Naive thymus-derived CD4-positive, alpha-beta T cell (primary cell): ENCODE data around the gene FAM216B. TPM values are rescaled to one million over a fixed set of nuclear protein-coding genes. Genes with fewer than 3 reads are reported as not detected.

ENCODE experiments used
- ATAC-seq: fragments of 150-1000 bp; cut with Tn5 transposase; 2 replicates; pipeline ENCODE4 v1.10.0; 2021; ENCODE audit warnings: mild to moderate bottlenecking, moderate library complexity
- CTCF ChIA-PET: fragments of 350-600 bp; sonication (Branson Sonifier 250); formaldehyde crosslinking; loops from one replicate; lab custom pipeline; 2021; ENCODE audit warnings: antibody characterized with exemption; lab: Charles Lee
- POLR2A ChIA-PET: fragments of 350-600 bp; sonication (Branson Sonifier 250); formaldehyde crosslinking; loops from one replicate; lab custom pipeline; 2021; ENCODE audit warnings: antibody characterized with exemption, inconsistent platforms; lab: Charles Lee
- DNase-seq, 9 donors: peaks; one replicate each; pipeline versions ENCODE4 v3.0.0 to v3.0.0-alpha.2; 2020 to 2022; ENCODE audit warnings: mixed read lengths in 1 of 9
- H3K27ac ChIP-seq: one replicate; pipeline ENCODE4 v1.7.0; 2013; ENCODE audit warnings: mild to moderate bottlenecking, low read depth, low read length, moderate library complexity
- H3K27me3 ChIP-seq, 2 donors: one replicate each; pipeline ENCODE4 v1.7.0; 2013; ENCODE audit warnings: low read length in 2 of 2, mild to moderate bottlenecking in 2 of 2, moderate library complexity in 2 of 2; ENCODE audit not compliant: control insufficient read depth in 2 of 2, insufficient read depth in 2 of 2
- H3K36me3 ChIP-seq, 3 experiments: 1 replicate in 2 of 3; 2 replicates in 1 of 3; pipeline ENCODE4 v1.7.0; 2013; ENCODE audit warnings: low read length in 3 of 3, mild to moderate bottlenecking in 3 of 3, moderate library complexity in 1 of 3; ENCODE audit not compliant: insufficient read depth in 3 of 3, control insufficient read depth in 2 of 3
- H3K4me1 ChIP-seq, 2 donors: one replicate each; pipeline ENCODE4 v1.7.0; 2013; ENCODE audit warnings: low read length in 2 of 2, mild to moderate bottlenecking in 2 of 2, moderate library complexity in 1 of 2; ENCODE audit not compliant: control insufficient read depth in 2 of 2, insufficient read depth in 2 of 2
- H3K4me3 ChIP-seq: 2 replicates; pipeline ENCODE4 v1.7.0; 2013; ENCODE audit warnings: mild to moderate bottlenecking, low read length
- H3K9me3 ChIP-seq, 3 experiments: 1 replicate in 2 of 3; 2 replicates in 1 of 3; pipeline ENCODE4 v1.7.0; 2013; ENCODE audit warnings: low read length in 3 of 3; ENCODE audit not compliant: control insufficient read depth in 2 of 3
- H3K27ac Mint-ChIP-seq, 9 donors: one replicate each; pipeline ENCODE4 v1.8.0; 2020 to 2022; ENCODE audit warnings: mixed read lengths in 9 of 9, mild to moderate bottlenecking in 8 of 9, moderate library complexity in 5 of 9, inconsistent platforms in 2 of 9
- H3K27me3 Mint-ChIP-seq, 5 donors: one replicate each; pipeline ENCODE4 v1.8.0; 2021 to 2022; ENCODE audit warnings: mixed read lengths in 5 of 5, mild to moderate bottlenecking in 1 of 5
- H3K36me3 Mint-ChIP-seq, 5 donors: one replicate each; pipeline ENCODE4 v1.8.0; 2020 to 2022; ENCODE audit warnings: mixed read lengths in 5 of 5, mild to moderate bottlenecking in 3 of 5, inconsistent platforms in 1 of 5
- H3K4me1 Mint-ChIP-seq, 7 donors: one replicate each; pipeline ENCODE4 v1.8.0; 2020 to 2022; ENCODE audit warnings: mixed read lengths in 7 of 7, mild to moderate bottlenecking in 3 of 7, inconsistent platforms in 1 of 7
- H3K4me3 Mint-ChIP-seq, 10 donors: one replicate each; pipeline ENCODE4 v1.8.0; 2020 to 2022; ENCODE audit warnings: mild to moderate bottlenecking in 10 of 10, mixed read lengths in 10 of 10, moderate library complexity in 6 of 10, inconsistent platforms in 2 of 10
- H3K9me3 Mint-ChIP-seq, 11 donors: one replicate each; pipeline ENCODE4 v1.8.0; 2020 to 2022; ENCODE audit warnings: mixed read lengths in 11 of 11, mild to moderate bottlenecking in 4 of 11, inconsistent platforms in 1 of 11, moderate library complexity in 1 of 11
- intact Hi-C, 2 donors: fragments of 100-400 bp; cut with micrococcal nuclease; formaldehyde crosslinking; loops; one replicate each; pipeline ENCODE4 v1.15.1; 2023
- polyA plus RNA-seq, 2 donors: library from polyadenylated mRNA; unstranded; fragments of 300-500 nt; fragmentation: Illumina TruSeq; gene quantifications; one replicate each; pipeline ENCODE4 v1.2.3, GENCODE V29; 2021
- total RNA-seq, 6 experiments: library from RNA in 5 of 6; stranded (reverse) in 5 of 6; gene quantifications; 1 replicate in 5 of 6; 2 replicates in 1 of 6; pipeline ENCODE4 v1.2.3 and lab custom pipeline; 2021 to 2026

Gene FAM216B
- total and polyA plus RNA-seq, 7 experiments from 2014 or later, result not detected

GRCh38 chr13:42757678-42758420 is 23.5 kb upstream of the FAM216B start:
- ATAC-seq, result no peak
- no peak overlapping the region for H3K4me3 ChIP-seq
- no peaks in the 10 kb centered on the region for H3K4me1 ChIP-seq
- intact Hi-C loops, result no loop called here
- Mint-ChIP-seq H3K4me1 (peaks cover 0 to 2% (median 0%) of the 10 kb centered on the region in 7 donors), H3K27ac (no peak overlapping the region), H3K4me3 (no peak overlapping the region), H3K27me3 (peaks cover 3 to 20% (median 8%) of the 10 kb centered on the region in 5 donors), H3K9me3 (peaks cover 0 to 2% (median 0%) of the 10 kb centered on the region in 11 donors), H3K36me3 (no peaks in the 10 kb centered on the region)
- H3K27ac ChIP-seq, result no peak overlapping the region
- no peaks in the 10 kb centered on the region for H3K27me3 ChIP-seq
- no peaks in the 10 kb centered on the region for H3K36me3 ChIP-seq
- no peak for DNase-seq
- ChIA-PET POLR2A (no interaction called here), CTCF (no interaction called here)
- H3K9me3 ChIP-seq, result no peaks in the 10 kb centered on the region

GRCh38 chr13:42758515-42758914 is 22.9 kb upstream of the FAM216B start:
- no peak overlapping the region for H3K4me3 ChIP-seq
- no peak overlapping the region for H3K27ac ChIP-seq
- no peaks in the 10 kb centered on the region for H3K36me3 ChIP-seq
- Mint-ChIP-seq H3K36me3 (no peaks in the 10 kb centered on the region), H3K27me3 (peaks cover 3 to 20% (median 8%) of the 10 kb centered on the region in 5 donors), H3K27ac (no peak overlapping the region), H3K4me1 (peaks cover 0 to 2% (median 0%) of the 10 kb centered on the region in 7 donors), H3K4me3 (no peak overlapping the region), H3K9me3 (peaks cover 0 to 2% (median 0%) of the 10 kb centered on the region in 11 donors)
- no peaks in the 10 kb centered on the region for H3K4me1 ChIP-seq
- intact Hi-C loops, result no loop called here
- CTCF ChIA-PET, result no interaction called here
- no peaks in the 10 kb centered on the region for H3K27me3 ChIP-seq
- no peak for DNase-seq
- POLR2A ChIA-PET, result no interaction called here
- no peak for ATAC-seq
- no peaks in the 10 kb centered on the region for H3K9me3 ChIP-seq

GRCh38 chr13:42760951-42761350 is 20.4 kb upstream of the FAM216B start:
- Histone ChIP-seq H3K27ac (no peak overlapping the region), H3K27me3 (no peaks in the 10 kb centered on the region), H3K9me3 (no peaks in the 10 kb centered on the region), H3K4me3 (no peak overlapping the region), H3K36me3 (no peaks in the 10 kb centered on the region), H3K4me1 (no peaks in the 10 kb centered on the region)
- peaks cover 0 to 2% (median 0%) of the 10 kb centered on the region in 11 donors for H3K9me3 Mint-ChIP-seq
- CTCF ChIA-PET, result no interaction called here
- H3K36me3 Mint-ChIP-seq, result no peaks in the 10 kb centered on the region
- ATAC-seq (no peak), DNase-seq (no peak)
- POLR2A ChIA-PET, result no interaction called here
- no peak overlapping the region for H3K4me3 Mint-ChIP-seq
- H3K27me3 Mint-ChIP-seq, result peaks cover 3 to 34% (median 20%) of the 10 kb centered on the region in 5 donors
- intact Hi-C loops, result no loop called here
- H3K4me1 Mint-ChIP-seq, result peaks cover 0 to 2% (median 0%) of the 10 kb centered on the region in 7 donors
- H3K27ac Mint-ChIP-seq, result no peak overlapping the region

- Mint-ChIP-seq H3K36me3 (no peaks in the 10 kb centered on the region), H3K4me3 (no peak overlapping the region), H3K4me1 (peaks cover 0 to 2% (median 0%) of the 10 kb centered on the region in 7 donors), H3K27ac (no peak overlapping the region), H3K9me3 (peaks cover 0 to 3% (median 0%) of the 10 kb centered on the region in 11 donors), H3K27me3 (peaks cover under 1 to 36% (median 15%) of the 10 kb centered on the region in 5 donors)
- ChIA-PET POLR2A (no interaction called here), CTCF (no interaction called here)
- DNase-seq (no peak), ATAC-seq (no peak)
- intact Hi-C loops, result no loop called here
- Histone ChIP-seq H3K9me3 (no peaks in the 10 kb centered on the region), H3K27ac (no peak overlapping the region), H3K36me3 (no peaks in the 10 kb centered on the region), H3K27me3 (no peaks in the 10 kb centered on the region), H3K4me1 (no peaks in the 10 kb centered on the region), H3K4me3 (no peak overlapping the region)
These were observed 19.1 kb upstream of the FAM216B start for GRCh38 chr13:42762251-42762650.

- intact Hi-C loops, result no loop called here
- ChIA-PET CTCF (no interaction called here), POLR2A (no interaction called here)
- Histone ChIP-seq H3K4me1 (no peaks in the 10 kb centered on the region), H3K9me3 (no peaks in the 10 kb centered on the region), H3K27ac (no peak overlapping the region), H3K36me3 (no peaks in the 10 kb centered on the region), H3K4me3 (no peak overlapping the region), H3K27me3 (no peaks in the 10 kb centered on the region)
- H3K9me3 Mint-ChIP-seq, result peaks cover 0 to 4% (median 0%) of the 10 kb centered on the region in 11 donors
- no peak for ATAC-seq
- no peak overlapping the region for H3K4me3 Mint-ChIP-seq
- H3K4me1 Mint-ChIP-seq, result peaks cover 0 to 2% (median 0%) of the 10 kb centered on the region in 7 donors
- DNase-seq, result no peak
- no peaks in the 10 kb centered on the region for H3K36me3 Mint-ChIP-seq
- peaks cover under 1 to 32% (median 15%) of the 10 kb centered on the region in 5 donors for H3K27me3 Mint-ChIP-seq
- no peak overlapping the region for H3K27ac Mint-ChIP-seq
These were observed 18.5 kb upstream of the FAM216B start for GRCh38 chr13:42762917-42763316.

- no peak overlapping the region for H3K27ac Mint-ChIP-seq
- Histone ChIP-seq H3K4me1 (no peaks in the 10 kb centered on the region), H3K9me3 (no peaks in the 10 kb centered on the region), H3K27me3 (no peaks in the 10 kb centered on the region), H3K36me3 (no peaks in the 10 kb centered on the region), H3K4me3 (no peak overlapping the region), H3K27ac (no peak overlapping the region)
- no peak for ATAC-seq
- intact Hi-C loops, result no loop called here
- peaks cover 0 to 2% (median 0%) of the 10 kb centered on the region in 7 donors for H3K4me1 Mint-ChIP-seq
- ChIA-PET POLR2A (no interaction called here), CTCF (no interaction called here)
- H3K36me3 Mint-ChIP-seq, result no peaks in the 10 kb centered on the region
- H3K4me3 Mint-ChIP-seq, result no peak overlapping the region
- H3K9me3 Mint-ChIP-seq, result peaks cover 0 to 4% (median 0%) of the 10 kb centered on the region in 11 donors
- H3K27me3 Mint-ChIP-seq, result peaks cover 8 to 32% (median 22%) of the 10 kb centered on the region in 5 donors
- DNase-seq, result no peak
These were observed 15.4 kb upstream of the FAM216B start for GRCh38 chr13:42766016-42766415.

- DNase-seq (no peak), ATAC-seq (no peak)
- Histone ChIP-seq H3K36me3 (no peaks in the 10 kb centered on the region), H3K27me3 (no peaks in the 10 kb centered on the region), H3K4me1 (no peaks in the 10 kb centered on the region), H3K27ac (no peak overlapping the region), H3K4me3 (no peak overlapping the region), H3K9me3 (no peaks in the 10 kb centered on the region)
- no peak overlapping the region for H3K4me3 Mint-ChIP-seq
- ChIA-PET POLR2A (no interaction called here), CTCF (no interaction called here)
- intact Hi-C loops, result no loop called here
- no peak overlapping the region for H3K27ac Mint-ChIP-seq
- H3K36me3 Mint-ChIP-seq, result peaks cover 0 to 3% (median 0%) of the 10 kb centered on the region in 5 donors
- H3K27me3 Mint-ChIP-seq, result peaks cover 19 to 24% (median 20%) of the 10 kb centered on the region in 5 donors
- H3K4me1 Mint-ChIP-seq, result no peaks in the 10 kb centered on the region
- peaks cover 0 to 15% (median 4%) of the 10 kb centered on the region in 11 donors for H3K9me3 Mint-ChIP-seq
These were observed 11.7 kb upstream of the FAM216B start for GRCh38 chr13:42769650-42770049.
